IMR-90 (cell line): Measurements from ENCODE around the gene SYT10.

Source experiments
- CTCF ChIP-seq: conservative IDR thresholded peaks from 2 replicates; pipeline ENCODE4 v1.5.1; 2012; ENCODE audit warnings: mild to moderate bottlenecking, low read depth, low read length, improper control_type of control experiment
- ELK1 ChIP-seq: fragments of 150-350 bp; IDR thresholded peaks from 2 replicates; pipeline ENCODE4 v1.6.1; 2016; ENCODE audit warnings: low read depth, mild to moderate bottlenecking, low read length, moderate library complexity, borderline replicate concordance
- MAFK ChIP-seq: IDR thresholded peaks from 2 replicates; pipeline ENCODE4 v1.6.1; 2012; ENCODE audit warnings: low read depth, low read length, improper control_type of control experiment
- POLR2A ChIP-seq: IDR thresholded peaks from 2 replicates; pipeline ENCODE4 v1.6.1; 2012; ENCODE audit warnings: mild to moderate bottlenecking, low read depth, low read length
- RAD21 ChIP-seq: IDR thresholded peaks from 2 replicates; pipeline ENCODE4 v1.6.1; 2012; ENCODE audit warnings: low read length, improper control_type of control experiment
- RFX5 ChIP-seq: IDR thresholded peaks from 2 replicates; pipeline ENCODE4 v1.8.0; 2012; ENCODE audit warnings: low read depth, mild to moderate bottlenecking, low read length, moderate library complexity
- SMC3 ChIP-seq: fragments of 150-350 bp; IDR thresholded peaks from 2 replicates; pipeline ENCODE4 v1.6.1; 2016; ENCODE audit warnings: low read depth, mild to moderate bottlenecking, antibody characterized with exemption, low read length, moderate library complexity

GRCh38 chr12:33429468-33429867 is 10.2 kb downstream of the SYT10 start:
- TF ChIP-seq ELK1 = no peak
- no peak for TF ChIP-seq RAD21
- no peak for TF ChIP-seq MAFK
- no peak for TF ChIP-seq POLR2A
- no peak for TF ChIP-seq CTCF
- TF ChIP-seq RFX5 = no peak
- TF ChIP-seq SMC3 = no peak
